HEK293 (cell line): Measurements from ENCODE around the gene SMURF1.

ENCODE experiments used
- CTCF ChIA-PET: fragments of 350-600 bp; formaldehyde crosslinking; extraction: SDS; loops from one replicate; lab custom pipeline; 2021; ENCODE audit warnings: antibody characterized with exemption; lab: Yijun Ruan, JAX
- POLR2A ChIA-PET: fragments of 300-600 bp; formaldehyde crosslinking; extraction: SDS; loops from one replicate; lab custom pipeline; 2020; ENCODE audit warnings: antibody characterized with exemption, inconsistent platforms; lab: Yijun Ruan, JAX
- H3K27ac ChIP-seq: fragments of 200-500 bp; sonication (Bioruptor generic); 2 replicates; pipeline ENCODE4 v1.5.1; 2014; ENCODE audit warnings: low read depth, low read length, control low read depth, inconsistent platforms; ENCODE audit errors: extremely low read depth
- H3K36me3 ChIP-seq, 2 experiments: fragments of 200-500 bp in 1 of 2; sonication (Bioruptor generic) in 1 of 2; 1 replicate in 1 of 2; 2 replicates in 1 of 2; pipeline ENCODE4 v1.5.1; 2014 to 2017; ENCODE audit warnings: inconsistent platforms in 2 of 2, low read length in 2 of 2; ENCODE audit not compliant: control insufficient read depth in 2 of 2, insufficient read depth in 1 of 2
- H3K4me1 ChIP-seq: fragments of 200-500 bp; sonication (Bioruptor generic); 2 replicates; pipeline ENCODE4 v1.5.1; 2014; ENCODE audit warnings: mild to moderate bottlenecking, low read length, inconsistent platforms; ENCODE audit not compliant: control insufficient read depth, insufficient read depth
- H3K4me3 ChIP-seq: 2 replicates; pipeline ENCODE4 v1.5.1; 2011; ENCODE audit warnings: low read depth, mild to moderate bottlenecking, control low read depth, low read length, moderate library complexity
- H3K9me3 ChIP-seq: fragments of 200-500 bp; sonication (Bioruptor generic); 2 replicates; pipeline ENCODE4 v1.5.1; 2014; ENCODE audit warnings: low read depth, low read length, inconsistent platforms; ENCODE audit not compliant: control insufficient read depth, insufficient read depth
- MEIS1 ChIP-seq: sonication (generic); formaldehyde crosslinking; IDR thresholded peaks from 2 replicates; pipeline ENCODE4 v1.8.1; 2022; ENCODE audit warnings: missing genetic modification reagents, mild to moderate bottlenecking, borderline replicate concordance
- REPIN1 ChIP-seq: fragments of 450-650 bp; formaldehyde crosslinking; IDR thresholded peaks from 2 replicates; pipeline ENCODE4 v1.5.1; 2017; ENCODE audit warnings: missing biosample characterization, missing genetic modification characterization, low read depth
- SCRT1 ChIP-seq: fragments of 450-650 bp; formaldehyde crosslinking; IDR thresholded peaks from 2 replicates; pipeline ENCODE4 v1.5.1; 2016; ENCODE audit warnings: missing biosample characterization, missing genetic modification characterization, borderline replicate concordance
- TCF7L2 ChIP-seq: IDR thresholded peaks from 2 replicates; pipeline ENCODE4 v1.6.1; 2011; ENCODE audit warnings: low read depth, mild to moderate bottlenecking, inconsistent platforms, low read length, moderate library complexity, borderline replicate concordance
- ZBTB1 ChIP-seq: fragments of 450-650 bp; formaldehyde crosslinking; IDR thresholded peaks from 2 replicates; pipeline ENCODE4 v1.5.1; 2016; ENCODE audit warnings: missing biosample characterization, missing genetic modification characterization
- ZNF114 ChIP-seq: fragments of 450-650 bp; formaldehyde crosslinking; IDR thresholded peaks from 2 replicates; pipeline ENCODE4 v1.5.0; 2017; ENCODE audit warnings: missing biosample characterization, missing genetic modification characterization
- ZNF211 ChIP-seq: fragments of 450-650 bp; formaldehyde crosslinking; IDR thresholded peaks from 2 replicates; pipeline ENCODE4 v1.5.1; 2016; ENCODE audit warnings: low read depth, missing biosample characterization, missing genetic modification characterization
- ZNF292 ChIP-seq: fragments of 450-650 bp; formaldehyde crosslinking; IDR thresholded peaks from 2 replicates; pipeline ENCODE4 v1.5.1; 2016; ENCODE audit warnings: low read depth, missing biosample characterization, missing genetic modification characterization, borderline replicate concordance
- ZNF354C ChIP-seq: fragments of 450-650 bp; formaldehyde crosslinking; IDR thresholded peaks from 2 replicates; pipeline ENCODE4 v1.5.1; 2016; ENCODE audit warnings: missing biosample characterization, missing genetic modification characterization, low read depth, borderline replicate concordance
- ZNF391 ChIP-seq: fragments of 450-650 bp; formaldehyde crosslinking; IDR thresholded peaks from 2 replicates; pipeline ENCODE4 v1.5.1; 2016; ENCODE audit warnings: low read depth, missing biosample characterization, missing genetic modification characterization, borderline replicate concordance
- ZNF555 ChIP-seq: fragments of 450-650 bp; formaldehyde crosslinking; conservative IDR thresholded peaks from 2 replicates; pipeline ENCODE4 v1.5.1; 2017; ENCODE audit warnings: missing biosample characterization, mild to moderate bottlenecking, missing genetic modification characterization, inconsistent platforms
- ZNF560 ChIP-seq: fragments of 450-650 bp; formaldehyde crosslinking; IDR thresholded peaks from 2 replicates; pipeline ENCODE4 v1.5.1; 2017; ENCODE audit warnings: missing biosample characterization, missing genetic modification characterization, borderline replicate concordance
- ZNF580 ChIP-seq: fragments of 450-650 bp; formaldehyde crosslinking; IDR thresholded peaks from 2 replicates; pipeline ENCODE4 v1.5.1; 2016; ENCODE audit warnings: missing biosample characterization, missing genetic modification characterization
- ZNF596 ChIP-seq: fragments of 450-650 bp; IDR thresholded peaks from 2 replicates; pipeline ENCODE4 v1.5.0; 2018; ENCODE audit warnings: missing biosample characterization, mild to moderate bottlenecking, missing genetic modification characterization, moderate library complexity
- ZNF600 ChIP-seq: fragments of 450-650 bp; formaldehyde crosslinking; IDR thresholded peaks from 2 replicates; pipeline ENCODE4 v1.5.1; 2016; ENCODE audit warnings: missing biosample characterization, missing genetic modification characterization
- ZNF624 ChIP-seq: fragments of 450-650 bp; formaldehyde crosslinking; IDR thresholded peaks from 2 replicates; pipeline ENCODE4 v1.5.1; 2017; ENCODE audit warnings: missing biosample characterization, missing genetic modification characterization
- ZNF658 ChIP-seq: fragments of 450-650 bp; formaldehyde crosslinking; IDR thresholded peaks from 2 replicates; pipeline ENCODE4; 2016; ENCODE audit warnings: missing biosample characterization, missing genetic modification characterization
- ZNF677 ChIP-seq: fragments of 450-650 bp; IDR thresholded peaks from 2 replicates; pipeline ENCODE4 v1.5.0; 2018; ENCODE audit warnings: missing biosample characterization, mild to moderate bottlenecking, missing genetic modification characterization, moderate library complexity
- ZNF768 ChIP-seq: fragments of 450-650 bp; formaldehyde crosslinking; IDR thresholded peaks from 2 replicates; pipeline ENCODE4 v1.5.1; 2018; ENCODE audit warnings: missing biosample characterization, mild to moderate bottlenecking, missing genetic modification characterization
- ZSCAN23 ChIP-seq: fragments of 450-650 bp; formaldehyde crosslinking; IDR thresholded peaks from 2 replicates; pipeline ENCODE4 v1.5.1; 2016; ENCODE audit warnings: missing biosample characterization, missing genetic modification characterization
- TF ChIP-seq, protein P1 (sequence below): fragments of 450-650 bp; formaldehyde crosslinking; IDR thresholded peaks from 2 replicates; pipeline ENCODE4 v1.5.1; 2016; ENCODE audit warnings: missing biosample characterization, missing genetic modification characterization
- TF ChIP-seq, protein P2 (sequence below): fragments of 450-650 bp; formaldehyde crosslinking; IDR thresholded peaks from 2 replicates; pipeline ENCODE4 v1.5.1; 2016; ENCODE audit warnings: missing biosample characterization, missing genetic modification characterization
- TF ChIP-seq, protein P3 (sequence below): fragments of 450-650 bp; formaldehyde crosslinking; IDR thresholded peaks from 2 replicates; pipeline ENCODE4 v1.5.1; 2016; ENCODE audit warnings: missing biosample characterization, missing genetic modification characterization

Gene SMURF1

GRCh38 chr7:99050971-99051370 lies 92.9 kb downstream of the SMURF1 start:
- Histone ChIP-seq H3K27ac (no peak overlapping the region), H3K4me1 (no peaks in the 10 kb centered on the region), H3K4me3 (no peak overlapping the region), H3K9me3 (no peaks in the 10 kb centered on the region), H3K36me3 (peaks cover 19 to 59% of the 10 kb centered on the region in 2 experiments)
- no peak for TF ChIP-seq ZNF624 (tag by site-specific recombination)
- TF ChIP-seq ZNF677 (tag by site-specific recombination) = no peak
- TF ChIP-seq REPIN1 (tag by site-specific recombination) = no peak
- no peak for TF ChIP-seq ZNF391 (tag by site-specific recombination)
- no peak for TF ChIP-seq ZSCAN23 (tag by site-specific recombination)
- TF ChIP-seq, protein P1, sequence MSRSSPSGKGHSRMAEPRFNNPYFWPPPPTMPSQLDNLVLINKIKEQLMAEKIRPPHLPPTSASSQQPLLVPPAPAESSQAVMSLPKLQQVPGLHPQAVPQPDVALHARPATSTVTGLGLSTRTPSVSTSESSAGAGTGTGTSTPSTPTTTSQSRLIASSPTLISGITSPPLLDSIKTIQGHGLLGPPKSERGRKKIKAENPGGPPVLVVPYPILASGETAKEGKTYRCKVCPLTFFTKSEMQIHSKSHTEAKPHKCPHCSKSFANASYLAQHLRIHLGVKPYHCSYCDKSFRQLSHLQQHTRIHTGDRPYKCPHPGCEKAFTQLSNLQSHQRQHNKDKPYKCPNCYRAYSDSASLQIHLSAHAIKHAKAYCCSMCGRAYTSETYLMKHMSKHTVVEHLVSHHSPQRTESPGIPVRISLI (tag by site-specific recombination) = no peak
- TF ChIP-seq ZNF658 (tag by site-specific recombination) = no peak
- no peak for TF ChIP-seq ZNF211 (tag by site-specific recombination)
- no peak for TF ChIP-seq ZNF354C (tag by site-specific recombination)
- ChIA-PET POLR2A (no interaction called here), CTCF (interaction anchor here (0.6 kb wide), 2 partner anchors 110 to 249 kb away, joined by 3 read pairs; no protein-coding TSS in a partner anchor)

DNA sequence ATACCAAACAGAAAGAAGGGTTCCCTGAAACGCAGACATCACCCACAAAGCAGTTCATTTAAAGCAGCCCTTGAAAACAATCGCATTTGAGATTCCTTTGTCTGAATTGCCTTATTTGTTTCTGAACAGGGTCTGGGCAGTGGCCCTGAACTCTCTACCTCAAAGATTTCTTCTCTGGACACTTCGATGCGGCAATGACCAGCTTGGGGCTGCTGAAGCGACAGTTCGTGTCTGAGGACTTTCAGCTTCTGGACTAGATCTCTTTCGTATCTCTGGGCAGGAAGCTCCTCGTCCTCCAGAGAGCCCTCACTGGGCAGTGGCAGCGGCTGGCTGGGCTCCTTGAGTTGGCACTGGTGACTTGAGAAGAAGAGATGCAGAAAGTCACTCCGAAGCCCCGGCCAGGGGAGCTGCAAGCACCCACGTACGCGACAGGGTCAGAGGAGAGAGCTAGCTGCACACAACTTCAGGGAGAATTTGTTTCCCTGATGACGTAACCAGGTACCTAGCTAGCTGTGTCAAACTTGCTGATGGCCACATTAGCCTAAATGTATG lies 96.3 kb downstream of the SMURF1 start:
- no peak overlapping the region for H3K27ac ChIP-seq
- no peaks in the 10 kb centered on the region for H3K4me1 ChIP-seq
- peaks cover 15 to 65% of the 10 kb centered on the region in 2 experiments for H3K36me3 ChIP-seq
- ChIA-PET CTCF (interaction anchor here (0.6 kb wide), 1 partner anchor 50 kb away, joined by 3 read pairs; no protein-coding TSS in a partner anchor), POLR2A (interaction anchor here (0.6 kb wide), 1 partner anchor 31 kb away, joined by 6 read pairs; no protein-coding TSS in a partner anchor)
- TF ChIP-seq, protein P2, sequence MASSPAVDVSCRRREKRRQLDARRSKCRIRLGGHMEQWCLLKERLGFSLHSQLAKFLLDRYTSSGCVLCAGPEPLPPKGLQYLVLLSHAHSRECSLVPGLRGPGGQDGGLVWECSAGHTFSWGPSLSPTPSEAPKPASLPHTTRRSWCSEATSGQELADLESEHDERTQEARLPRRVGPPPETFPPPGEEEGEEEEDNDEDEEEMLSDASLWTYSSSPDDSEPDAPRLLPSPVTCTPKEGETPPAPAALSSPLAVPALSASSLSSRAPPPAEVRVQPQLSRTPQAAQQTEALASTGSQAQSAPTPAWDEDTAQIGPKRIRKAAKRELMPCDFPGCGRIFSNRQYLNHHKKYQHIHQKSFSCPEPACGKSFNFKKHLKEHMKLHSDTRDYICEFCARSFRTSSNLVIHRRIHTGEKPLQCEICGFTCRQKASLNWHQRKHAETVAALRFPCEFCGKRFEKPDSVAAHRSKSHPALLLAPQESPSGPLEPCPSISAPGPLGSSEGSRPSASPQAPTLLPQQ (tag by site-specific recombination) = no peak
- no peak for TF ChIP-seq ZBTB1 (tag by site-specific recombination)
- TF ChIP-seq, protein P3, sequence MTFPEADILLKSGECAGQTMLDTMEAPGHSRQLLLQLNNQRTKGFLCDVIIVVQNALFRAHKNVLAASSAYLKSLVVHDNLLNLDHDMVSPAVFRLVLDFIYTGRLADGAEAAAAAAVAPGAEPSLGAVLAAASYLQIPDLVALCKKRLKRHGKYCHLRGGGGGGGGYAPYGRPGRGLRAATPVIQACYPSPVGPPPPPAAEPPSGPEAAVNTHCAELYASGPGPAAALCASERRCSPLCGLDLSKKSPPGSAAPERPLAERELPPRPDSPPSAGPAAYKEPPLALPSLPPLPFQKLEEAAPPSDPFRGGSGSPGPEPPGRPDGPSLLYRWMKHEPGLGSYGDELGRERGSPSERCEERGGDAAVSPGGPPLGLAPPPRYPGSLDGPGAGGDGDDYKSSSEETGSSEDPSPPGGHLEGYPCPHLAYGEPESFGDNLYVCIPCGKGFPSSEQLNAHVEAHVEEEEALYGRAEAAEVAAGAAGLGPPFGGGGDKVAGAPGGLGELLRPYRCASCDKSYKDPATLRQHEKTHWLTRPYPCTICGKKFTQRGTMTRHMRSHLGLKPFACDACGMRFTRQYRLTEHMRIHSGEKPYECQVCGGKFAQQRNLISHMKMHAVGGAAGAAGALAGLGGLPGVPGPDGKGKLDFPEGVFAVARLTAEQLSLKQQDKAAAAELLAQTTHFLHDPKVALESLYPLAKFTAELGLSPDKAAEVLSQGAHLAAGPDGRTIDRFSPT = no peak
- TF ChIP-seq ZNF292 (tag by site-specific recombination) = no peak
- no peak for TF ChIP-seq ZNF560 (tag by site-specific recombination)
- no peak for TF ChIP-seq TCF7L2
- TF ChIP-seq SCRT1 (tag by site-specific recombination) = no peak
- TF ChIP-seq ZNF600 (tag by site-specific recombination) = no peak
- TF ChIP-seq ZNF555 (tag by site-specific recombination) = no peak
- TF ChIP-seq ZNF580 (tag by site-specific recombination) = no peak
- no peak for TF ChIP-seq ZNF768 (tag by site-specific recombination)
- TF ChIP-seq ZNF596 (tag by site-specific recombination) = no peak
- no peak for TF ChIP-seq ZNF114 (tag by site-specific recombination)
- TF ChIP-seq MEIS1 (CRISPR knock-in tag) = no peak
- H3K9me3 ChIP-seq = no peaks in the 10 kb centered on the region
- no peak overlapping the region for H3K4me3 ChIP-seq
